H9 (cell line): Measurements from ENCODE around the gene CUEDC2. TPM values are rescaled to one million over a fixed set of nuclear protein-coding genes. Genes with fewer than 3 reads are reported as not detected.

Experiments
- DNase-seq: peaks from one replicate; pipeline ENCODE4 v3.0.0-alpha.2; 2017
- H2AFZ ChIP-seq: one replicate; pipeline ENCODE4 v1.6.1; 2013; ENCODE audit warnings: mild to moderate bottlenecking, low read length, control low read depth, moderate library complexity
- H2AK5ac ChIP-seq: 2 replicates; pipeline ENCODE4 v1.6.1; 2013; ENCODE audit warnings: low read length, control low read depth, mixed read lengths; ENCODE audit not compliant: insufficient read length
- H2BK120ac ChIP-seq: one replicate; pipeline ENCODE4 v1.6.1; 2013; ENCODE audit warnings: low read depth, mild to moderate bottlenecking, low read length, control low read depth, inconsistent platforms; ENCODE audit not compliant: poor library complexity, severe bottlenecking
- H2BK12ac ChIP-seq: 2 replicates; pipeline ENCODE4 v1.6.1; 2013; ENCODE audit warnings: low read length, control low read depth, mixed read lengths, low read depth; ENCODE audit not compliant: insufficient read length
- H2BK15ac ChIP-seq: 2 replicates; pipeline ENCODE4 v1.6.1; 2013; ENCODE audit warnings: low read depth, low read length, control low read depth
- H2BK20ac ChIP-seq: one replicate; pipeline ENCODE4 v1.6.1; 2013; ENCODE audit warnings: low read depth, mild to moderate bottlenecking, low read length, control low read depth, inconsistent platforms; ENCODE audit not compliant: poor library complexity, severe bottlenecking
- H2BK5ac ChIP-seq: 2 replicates; pipeline ENCODE4 v1.6.1; 2013; ENCODE audit warnings: low read length, control low read depth, mixed read lengths; ENCODE audit not compliant: insufficient read length
- H3K14ac ChIP-seq: 2 replicates; pipeline ENCODE4 v1.6.1; 2013; ENCODE audit warnings: low read length, control low read depth; ENCODE audit not compliant: insufficient read depth
- H3K18ac ChIP-seq: 2 replicates; pipeline ENCODE4 v1.6.1; 2013; ENCODE audit warnings: low read depth, mild to moderate bottlenecking, mixed read lengths, low read length, control low read depth; ENCODE audit not compliant: insufficient read length
- H3K23ac ChIP-seq: 2 replicates; pipeline ENCODE4 v1.6.1; 2013; ENCODE audit warnings: low read length, control low read depth, mixed read lengths, low read depth; ENCODE audit not compliant: insufficient read length
- H3K23me2 ChIP-seq: 2 replicates; pipeline ENCODE4 v1.6.1; 2013; ENCODE audit warnings: low read depth, mild to moderate bottlenecking, mixed read lengths, low read length, control low read depth; ENCODE audit not compliant: insufficient read length, poor library complexity, severe bottlenecking
- H3K27ac ChIP-seq: 2 replicates; pipeline ENCODE4 v1.5.1; 2013; ENCODE audit warnings: low read length, control low read depth, mixed read lengths, low read depth; ENCODE audit not compliant: insufficient read length
- H3K27me3 ChIP-seq: 2 replicates; pipeline ENCODE4 v1.6.1; 2013; ENCODE audit warnings: low read length, control low read depth, inconsistent platforms; ENCODE audit not compliant: insufficient read depth
- H3K4ac ChIP-seq: 2 replicates; pipeline ENCODE4 v1.6.1; 2013; ENCODE audit warnings: low read depth, mild to moderate bottlenecking, control low read depth, inconsistent platforms, low read length, moderate library complexity
- H3K4me1 ChIP-seq: 2 replicates; pipeline ENCODE4 v1.6.1; 2013; ENCODE audit warnings: low read length, control low read depth, inconsistent platforms; ENCODE audit not compliant: insufficient read depth
- H3K4me2 ChIP-seq: 2 replicates; pipeline ENCODE4 v1.6.1; 2013; ENCODE audit warnings: low read length, control low read depth, mixed read lengths; ENCODE audit not compliant: insufficient read length, insufficient read depth
- H3K56ac ChIP-seq: 2 replicates; pipeline ENCODE4 v1.6.1; 2013; ENCODE audit warnings: low read depth, mild to moderate bottlenecking, mixed read lengths, low read length, control low read depth; ENCODE audit not compliant: insufficient read length
- H3K79me1 ChIP-seq: 2 replicates; pipeline ENCODE4 v1.6.1; 2013; ENCODE audit warnings: low read depth, mild to moderate bottlenecking, moderate library complexity, low read length, control low read depth, inconsistent platforms; ENCODE audit not compliant: insufficient read depth, poor library complexity, severe bottlenecking
- H3K79me2 ChIP-seq: 2 replicates; pipeline ENCODE4 v1.6.1; 2013; ENCODE audit warnings: low read length, control low read depth, inconsistent platforms; ENCODE audit not compliant: insufficient read depth
- H3K9ac ChIP-seq: 2 replicates; pipeline ENCODE4 v1.6.1; 2013; ENCODE audit warnings: low read length, control low read depth, mixed read lengths; ENCODE audit not compliant: insufficient read length; ENCODE audit errors: extremely low read depth
- H3K9me3 ChIP-seq: one replicate; pipeline ENCODE4 v1.6.1; 2013; ENCODE audit warnings: low read depth, low read length, inconsistent platforms; ENCODE audit not compliant: control insufficient read depth
- H3T11ph ChIP-seq: one replicate; pipeline ENCODE4 v1.6.1; 2013; ENCODE audit warnings: mild to moderate bottlenecking, low read length, control low read depth, inconsistent platforms
- H4K20me1 ChIP-seq: one replicate; pipeline ENCODE4 v1.6.1; 2013; ENCODE audit not compliant: control insufficient read depth, insufficient read length, insufficient read depth
- H4K5ac ChIP-seq: 2 replicates; pipeline ENCODE4 v1.6.1; 2013; ENCODE audit warnings: low read depth, mild to moderate bottlenecking, mixed read lengths, low read length, control low read depth; ENCODE audit not compliant: insufficient read length
- H4K8ac ChIP-seq: replicated peaks from 2 replicates; pipeline ENCODE4 v1.6.1; 2013; ENCODE audit warnings: low read length, control low read depth, mixed read lengths, low read depth; ENCODE audit not compliant: insufficient read length
- H4K91ac ChIP-seq: 2 replicates; pipeline ENCODE4 v1.6.1; 2013; ENCODE audit warnings: low read depth, mild to moderate bottlenecking, moderate library complexity, mixed read lengths, low read length, control low read depth; ENCODE audit not compliant: insufficient read length
- H3K27ac Mint-ChIP-seq, 3 experiments: 2 replicates in 2 of 3; 3 replicates in 1 of 3; pipeline ENCODE4 v1.8.0; 2020 to 2021; ENCODE audit warnings: mixed read lengths in 3 of 3, mild to moderate bottlenecking in 1 of 3, moderate library complexity in 1 of 3
- H3K27me3 Mint-ChIP-seq: 2 replicates; pipeline ENCODE4 v1.8.0; 2021; ENCODE audit warnings: low read depth, mild to moderate bottlenecking, moderate library complexity, mixed read lengths
- H3K36me3 Mint-ChIP-seq, 3 experiments: 2 replicates in 2 of 3; 3 replicates in 1 of 3; pipeline ENCODE4 v1.8.0; 2020 to 2021; ENCODE audit warnings: low read depth in 3 of 3, mixed read lengths in 3 of 3; ENCODE audit not compliant: insufficient read depth in 1 of 3
- H3K4me1 Mint-ChIP-seq, 2 experiments: 2 replicates each; pipeline ENCODE4 v1.8.0; 2020; ENCODE audit warnings: mixed read lengths in 2 of 2
- H3K4me3 Mint-ChIP-seq, 2 experiments: 2 replicates in 1 of 2; 3 replicates in 1 of 2; pipeline ENCODE4 v1.8.0; 2020 to 2021; ENCODE audit warnings: mild to moderate bottlenecking in 2 of 2, mixed read lengths in 2 of 2, moderate library complexity in 1 of 2
- H3K9me3 Mint-ChIP-seq, 2 experiments: 2 replicates in 1 of 2; 3 replicates in 1 of 2; pipeline ENCODE4 v1.8.0; 2020; ENCODE audit warnings: mild to moderate bottlenecking in 2 of 2, mixed read lengths in 2 of 2, moderate library complexity in 1 of 2
- WGBS: extraction: QIAGEN DNeasy Blood & Tissue Kit; methylation state at CpG from one replicate; pipeline ENCODE4 v1.1.7; 2013; ENCODE audit warnings: missing lambda C conversion rate, low lambda C conversion rate, mixed read lengths; ENCODE audit not compliant: insufficient read length; ENCODE audit errors: extremely low coverage; 5-methylcytosine and 5-hydroxymethylcytosine counted together
- total RNA-seq: library from RNA; stranded (reverse); gene quantifications from 2 replicates; pipeline ENCODE4 v1.2.1, GENCODE V29; 2021
- TF ChIP-seq, protein P1 (sequence below): fragments of 200-600 bp; sonication (generic); conservative IDR thresholded peaks from 3 replicates; pipeline ENCODE4 v1.8.0; 2021; ENCODE audit warnings: antibody characterized with exemption, mild to moderate bottlenecking

The CUEDC2 gene
- total RNA-seq, 1 experiment from 2014 or later, result 41.2 TPM

DNA sequence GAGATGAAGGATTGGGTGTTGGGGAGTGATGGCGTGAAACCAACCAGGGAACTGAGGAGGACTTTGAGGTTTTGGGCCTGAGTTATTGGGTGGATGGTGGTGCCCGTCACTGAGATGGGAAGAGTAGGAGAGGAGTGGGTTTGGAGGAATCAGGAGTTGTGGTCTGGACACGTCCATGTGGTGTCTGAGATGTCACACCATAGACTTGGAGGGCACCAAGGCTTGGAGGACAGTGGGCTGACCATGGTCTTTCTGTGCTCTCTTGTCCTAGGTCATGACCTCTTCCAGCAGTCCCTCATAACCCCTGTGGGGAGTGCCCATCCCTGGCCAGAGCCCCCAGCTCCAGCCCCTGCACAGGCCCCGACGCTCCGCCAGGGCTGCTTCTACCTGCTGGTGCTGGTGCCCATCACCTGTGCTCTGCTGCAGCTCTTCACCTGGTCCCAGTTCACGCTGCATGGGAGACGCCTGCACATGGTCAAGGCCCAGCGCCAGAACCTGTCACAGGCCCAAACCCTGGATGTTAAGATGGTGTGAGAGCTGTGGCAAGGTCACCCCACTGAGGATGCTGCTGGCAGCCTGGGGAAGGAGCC, 43.2 kb upstream of the CUEDC2 start:
- Histone ChIP-seq H4K91ac (no peak overlapping the region), H2BK20ac (no peak overlapping the region), H3K4me2 (no peak overlapping the region), H3K56ac (no peak overlapping the region), H3K23me2 (no peaks in the 10 kb centered on the region), H2BK120ac (no peak overlapping the region), H4K8ac (no peak overlapping the region), H4K5ac (no peak overlapping the region), H3K27ac (no peak overlapping the region), H2AFZ (no peak overlapping the region), H3K23ac (no peak overlapping the region), H3K79me2 (no peaks in the 10 kb centered on the region), H3K9me3 (no peaks in the 10 kb centered on the region), H3T11ph (no peak overlapping the region), H2BK12ac (no peak overlapping the region), H3K79me1 (no peaks in the 10 kb centered on the region), H3K14ac (no peak overlapping the region), H3K18ac (no peak overlapping the region), H3K9ac (no peak overlapping the region), H3K4ac (no peak overlapping the region), H3K27me3 (no peaks in the 10 kb centered on the region), H2BK15ac (no peak overlapping the region), H3K4me1 (no peaks in the 10 kb centered on the region), H4K20me1 (no peaks in the 10 kb centered on the region), H2AK5ac (no peak overlapping the region), H2BK5ac (no peak overlapping the region)
- Mint-ChIP-seq H3K27me3 (no peaks in the 10 kb centered on the region; the same call in none of the 2 replicates), H3K4me3 (no peak overlapping the region), H3K9me3 (no peaks in the 10 kb centered on the region), H3K4me1 (no peaks in the 10 kb centered on the region), H3K27ac (peak overlapping the region in 1 of 3 experiments; percentile 70; a peak in 2 of 7 replicates), H3K36me3 (peaks cover 11 to 31% (median 29%) of the 10 kb centered on the region in 3 experiments; a peak in 6 of 7 replicates)
- no CpG with 5 or more reads among the region's 9 CpGs for WGBS
- TF ChIP-seq, protein P1, sequence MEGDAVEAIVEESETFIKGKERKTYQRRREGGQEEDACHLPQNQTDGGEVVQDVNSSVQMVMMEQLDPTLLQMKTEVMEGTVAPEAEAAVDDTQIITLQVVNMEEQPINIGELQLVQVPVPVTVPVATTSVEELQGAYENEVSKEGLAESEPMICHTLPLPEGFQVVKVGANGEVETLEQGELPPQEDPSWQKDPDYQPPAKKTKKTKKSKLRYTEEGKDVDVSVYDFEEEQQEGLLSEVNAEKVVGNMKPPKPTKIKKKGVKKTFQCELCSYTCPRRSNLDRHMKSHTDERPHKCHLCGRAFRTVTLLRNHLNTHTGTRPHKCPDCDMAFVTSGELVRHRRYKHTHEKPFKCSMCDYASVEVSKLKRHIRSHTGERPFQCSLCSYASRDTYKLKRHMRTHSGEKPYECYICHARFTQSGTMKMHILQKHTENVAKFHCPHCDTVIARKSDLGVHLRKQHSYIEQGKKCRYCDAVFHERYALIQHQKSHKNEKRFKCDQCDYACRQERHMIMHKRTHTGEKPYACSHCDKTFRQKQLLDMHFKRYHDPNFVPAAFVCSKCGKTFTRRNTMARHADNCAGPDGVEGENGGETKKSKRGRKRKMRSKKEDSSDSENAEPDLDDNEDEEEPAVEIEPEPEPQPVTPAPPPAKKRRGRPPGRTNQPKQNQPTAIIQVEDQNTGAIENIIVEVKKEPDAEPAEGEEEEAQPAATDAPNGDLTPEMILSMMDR, result no peak
- no peak for DNase-seq
